ENCODE data around the gene TLK1. TPM values are rescaled to one million over a fixed set of nuclear protein-coding genes. Genes with fewer than 3 reads are reported as not detected.

The TLK1 gene
- total RNA-seq, 4 donors from 2014 or later: 41.0 to 57.6 (median 51.6) TPM

GRCh38 chr2:171087547-171087946 is 73.1 kb downstream of the TLK1 start:
- Histone ChIP-seq H3K4me3 (replicated peaks in 1 of 3) (no peak overlapping the region), H3K4me1 (peaks cover 11 to 13% of the 10 kb centered on the region in 2 donors), H3K27ac (no peak overlapping the region), H3K36me3 (no peaks in the 10 kb centered on the region), H3K9me3 (no peaks in the 10 kb centered on the region), H3K27me3 (no peaks in the 10 kb centered on the region)
- TF ChIP-seq POLR2A (IDR thresholded peaks at IDR 0.05): no peak
- TF ChIP-seq, protein P1, sequence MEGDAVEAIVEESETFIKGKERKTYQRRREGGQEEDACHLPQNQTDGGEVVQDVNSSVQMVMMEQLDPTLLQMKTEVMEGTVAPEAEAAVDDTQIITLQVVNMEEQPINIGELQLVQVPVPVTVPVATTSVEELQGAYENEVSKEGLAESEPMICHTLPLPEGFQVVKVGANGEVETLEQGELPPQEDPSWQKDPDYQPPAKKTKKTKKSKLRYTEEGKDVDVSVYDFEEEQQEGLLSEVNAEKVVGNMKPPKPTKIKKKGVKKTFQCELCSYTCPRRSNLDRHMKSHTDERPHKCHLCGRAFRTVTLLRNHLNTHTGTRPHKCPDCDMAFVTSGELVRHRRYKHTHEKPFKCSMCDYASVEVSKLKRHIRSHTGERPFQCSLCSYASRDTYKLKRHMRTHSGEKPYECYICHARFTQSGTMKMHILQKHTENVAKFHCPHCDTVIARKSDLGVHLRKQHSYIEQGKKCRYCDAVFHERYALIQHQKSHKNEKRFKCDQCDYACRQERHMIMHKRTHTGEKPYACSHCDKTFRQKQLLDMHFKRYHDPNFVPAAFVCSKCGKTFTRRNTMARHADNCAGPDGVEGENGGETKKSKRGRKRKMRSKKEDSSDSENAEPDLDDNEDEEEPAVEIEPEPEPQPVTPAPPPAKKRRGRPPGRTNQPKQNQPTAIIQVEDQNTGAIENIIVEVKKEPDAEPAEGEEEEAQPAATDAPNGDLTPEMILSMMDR (IDR thresholded peaks at IDR 0.05): no peak
- intact Hi-C loops (cut with DNase I): no loop called here
- 94 to 98% methylated on average over 1 of the region's 1 CpG for WGBS, 2 donors
- no peak for DNase-seq

DNA sequence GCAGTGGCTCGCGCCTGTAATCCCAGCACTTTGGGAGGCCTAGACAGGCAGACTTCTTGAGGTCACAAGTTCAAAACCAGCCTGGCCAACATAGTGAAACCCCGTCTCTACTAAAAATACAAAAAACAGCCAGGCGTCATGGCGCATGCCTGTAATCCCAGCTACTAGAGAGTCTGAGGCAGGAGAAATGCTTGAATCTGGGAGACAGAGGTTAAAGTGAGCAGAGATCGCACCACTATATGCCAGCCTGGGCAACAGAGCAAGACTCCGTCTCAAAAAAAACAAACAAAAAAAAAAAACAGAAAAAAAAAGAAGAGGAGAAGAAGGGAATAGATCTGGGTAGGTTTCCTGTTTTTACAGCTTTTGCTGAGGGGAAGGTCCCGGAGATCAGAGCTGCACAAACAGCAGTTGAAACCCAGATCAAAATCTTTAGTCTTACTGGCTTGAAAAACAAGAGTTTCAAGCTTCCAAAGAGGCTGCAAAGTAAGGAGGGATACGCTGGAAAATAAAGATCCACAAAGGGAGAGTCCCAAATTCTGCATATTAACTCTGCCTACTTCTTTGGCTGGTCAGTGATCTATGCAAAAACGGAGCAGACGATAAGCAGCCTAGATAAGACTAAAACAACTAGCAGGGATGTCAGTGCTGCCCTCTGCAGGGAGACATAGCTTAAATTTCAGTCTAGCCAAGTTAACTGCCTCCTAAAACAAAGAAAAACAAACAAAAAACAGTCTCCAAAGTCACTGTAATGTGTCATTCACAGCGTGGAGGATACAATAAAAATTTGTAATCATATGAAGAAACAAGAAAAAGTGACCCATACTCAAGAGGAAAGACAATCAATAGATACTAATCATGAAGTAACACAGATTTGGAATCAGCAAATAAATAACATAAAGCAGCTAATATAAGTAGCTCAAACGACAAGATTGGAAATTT is 74.1 kb downstream of the TLK1 start:
- Histone ChIP-seq H3K27me3 (no peaks in the 10 kb centered on the region), H3K27ac (no peak overlapping the region), H3K4me3 (replicated peaks in 1 of 3) (no peak overlapping the region), H3K4me1 (peaks cover 11 to 13% of the 10 kb centered on the region in 2 donors), H3K9me3 (no peaks in the 10 kb centered on the region), H3K36me3 (no peaks in the 10 kb centered on the region)
- 50 to 56% methylated on average over 13 of the region's 13 CpGs for WGBS, 2 donors
- TF ChIP-seq, protein P1 (IDR thresholded peaks at IDR 0.05): peak in 5 of 6 experiments; percentile 16 to 58 (median 40)
- no peak for TF ChIP-seq POLR2A (IDR thresholded peaks at IDR 0.05)
- intact Hi-C loops (cut with DNase I): no loop called here
- DNase-seq: peak; percentile 34 to 44

GRCh38 chr2:171084128-171084527 is 76.6 kb downstream of the TLK1 start:
- WGBS, 2 donors: 68 to 71% methylated on average over 5 of the region's 5 CpGs
- no peak for TF ChIP-seq POLR2A (IDR thresholded peaks at IDR 0.05)
- TF ChIP-seq, protein P1 (IDR thresholded peaks at IDR 0.05): no peak
- no peaks in the 10 kb centered on the region for H3K36me3 ChIP-seq
- no peak overlapping the region for H3K27ac ChIP-seq
- peaks cover 11 to 13% of the 10 kb centered on the region in 2 donors for H3K4me1 ChIP-seq
- intact Hi-C loops (cut with DNase I): no loop called here
- no peaks in the 10 kb centered on the region for H3K9me3 ChIP-seq
- no peak overlapping the region for H3K4me3 ChIP-seq (replicated peaks in 1 of 3)
- H3K27me3 ChIP-seq: no peaks in the 10 kb centered on the region
- no peak for DNase-seq

- TF ChIP-seq, protein P1 (IDR thresholded peaks at IDR 0.05): no peak
- TF ChIP-seq POLR2A (IDR thresholded peaks at IDR 0.05): no peak
- DNase-seq: no peak
- peaks cover 11 to 13% of the 10 kb centered on the region in 2 donors for H3K4me1 ChIP-seq
- no peaks in the 10 kb centered on the region for H3K36me3 ChIP-seq
- no peaks in the 10 kb centered on the region for H3K27me3 ChIP-seq
- H3K9me3 ChIP-seq: no peaks in the 10 kb centered on the region
- no peak overlapping the region for H3K4me3 ChIP-seq (replicated peaks in 1 of 3)
- 97 to 100% methylated on average over 2 of the region's 2 CpGs for WGBS, 2 donors
- no peak overlapping the region for H3K27ac ChIP-seq
- intact Hi-C loops (cut with DNase I): no loop called here
Observed at GRCh38 chr2:171083451-171083850, 77.2 kb downstream of the TLK1 start.

DNA sequence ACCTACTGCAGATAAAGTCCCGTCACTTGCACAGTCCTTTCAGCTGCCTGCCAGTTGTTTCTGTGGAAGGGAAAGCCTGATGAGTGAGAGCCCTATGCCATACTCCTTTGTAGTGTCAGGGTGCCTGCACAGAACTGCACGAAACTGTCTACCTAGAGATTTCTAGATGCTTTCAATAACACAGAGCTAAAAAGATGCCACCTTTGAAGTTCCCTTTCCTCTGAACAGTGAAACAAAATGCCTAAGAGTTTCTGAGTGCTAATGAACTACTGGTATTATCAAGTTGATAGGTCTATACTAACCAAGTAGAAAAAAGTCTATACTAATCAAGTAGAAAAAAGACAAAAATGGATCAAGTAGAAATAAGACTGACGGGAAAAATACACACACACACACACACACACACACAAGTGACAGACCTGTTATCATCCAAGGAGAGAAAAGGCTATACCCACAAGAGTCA is 79.0 kb downstream of the TLK1 start:
- intact Hi-C loops (cut with DNase I): no loop called here
- 90 to 95% methylated on average over 3 of the region's 3 CpGs for whole genome bisulfite sequencing, 2 donors
- Histone ChIP-seq H3K27ac (no peak overlapping the region), H3K4me3 (replicated peaks in 1 of 3) (no peak overlapping the region), H3K36me3 (no peaks in the 10 kb centered on the region), H3K4me1 (peaks cover 6% of the 10 kb centered on the region in 2 donors), H3K9me3 (no peaks in the 10 kb centered on the region), H3K27me3 (no peaks in the 10 kb centered on the region)
- TF ChIP-seq POLR2A (IDR thresholded peaks at IDR 0.05): no peak
- TF ChIP-seq, protein P1 (IDR thresholded peaks at IDR 0.05): no peak
- no peak for DNase-seq

All from thyroid gland (tissue), 4 donors.